ENCODE results near the gene ZSCAN20.

DNA sequence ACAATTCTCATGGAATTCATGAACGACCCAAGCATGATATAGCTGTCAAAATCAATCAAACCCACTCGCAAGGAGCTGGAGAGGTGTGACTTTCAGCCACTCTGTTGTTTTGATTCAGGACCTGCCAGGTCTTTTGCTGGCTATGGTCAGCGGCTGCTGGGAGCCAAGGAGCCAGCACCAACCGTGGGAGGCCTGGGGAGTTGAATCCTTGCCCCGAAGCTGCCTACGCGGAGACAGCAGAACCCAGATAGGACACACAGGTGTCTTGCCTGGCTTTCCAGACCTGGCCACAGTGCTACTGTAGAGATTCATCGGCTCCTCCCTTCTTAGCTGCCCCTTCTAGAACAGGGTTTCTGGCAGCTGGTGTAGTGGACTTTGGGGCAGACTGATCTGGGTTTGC, 42.7 kb downstream of the ZSCAN20 start:
- TF ChIP-seq, protein P1, sequence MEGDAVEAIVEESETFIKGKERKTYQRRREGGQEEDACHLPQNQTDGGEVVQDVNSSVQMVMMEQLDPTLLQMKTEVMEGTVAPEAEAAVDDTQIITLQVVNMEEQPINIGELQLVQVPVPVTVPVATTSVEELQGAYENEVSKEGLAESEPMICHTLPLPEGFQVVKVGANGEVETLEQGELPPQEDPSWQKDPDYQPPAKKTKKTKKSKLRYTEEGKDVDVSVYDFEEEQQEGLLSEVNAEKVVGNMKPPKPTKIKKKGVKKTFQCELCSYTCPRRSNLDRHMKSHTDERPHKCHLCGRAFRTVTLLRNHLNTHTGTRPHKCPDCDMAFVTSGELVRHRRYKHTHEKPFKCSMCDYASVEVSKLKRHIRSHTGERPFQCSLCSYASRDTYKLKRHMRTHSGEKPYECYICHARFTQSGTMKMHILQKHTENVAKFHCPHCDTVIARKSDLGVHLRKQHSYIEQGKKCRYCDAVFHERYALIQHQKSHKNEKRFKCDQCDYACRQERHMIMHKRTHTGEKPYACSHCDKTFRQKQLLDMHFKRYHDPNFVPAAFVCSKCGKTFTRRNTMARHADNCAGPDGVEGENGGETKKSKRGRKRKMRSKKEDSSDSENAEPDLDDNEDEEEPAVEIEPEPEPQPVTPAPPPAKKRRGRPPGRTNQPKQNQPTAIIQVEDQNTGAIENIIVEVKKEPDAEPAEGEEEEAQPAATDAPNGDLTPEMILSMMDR (IDR thresholded peaks at IDR 0.05; ENCODE audit: low read depth, low read length, poor library complexity, severe bottlenecking): no peak
- TF ChIP-seq EZH2phosphoT487 (IDR thresholded peaks at IDR 0.05; ENCODE audit: borderline replicate concordance, low read length): no peak
